C4-2B (cell line): ENCODE data around the gene DHX36.

Experiments
- H3K27ac ChIP-seq: fragments of 450-650 bp; 2 replicates; pipeline ENCODE4 v1.5.1; 2017
- ZFX ChIP-seq: fragments of 450-650 bp; IDR thresholded peaks from 2 replicates; pipeline ENCODE4 v1.6.1; 2017
- TF ChIP-seq, protein P1 (sequence below): fragments of 450-650 bp; conservative IDR thresholded peaks from 2 replicates; pipeline ENCODE4 v1.5.1; 2017; ENCODE audit warnings: mild to moderate bottlenecking

DHX36 gene

DNA sequence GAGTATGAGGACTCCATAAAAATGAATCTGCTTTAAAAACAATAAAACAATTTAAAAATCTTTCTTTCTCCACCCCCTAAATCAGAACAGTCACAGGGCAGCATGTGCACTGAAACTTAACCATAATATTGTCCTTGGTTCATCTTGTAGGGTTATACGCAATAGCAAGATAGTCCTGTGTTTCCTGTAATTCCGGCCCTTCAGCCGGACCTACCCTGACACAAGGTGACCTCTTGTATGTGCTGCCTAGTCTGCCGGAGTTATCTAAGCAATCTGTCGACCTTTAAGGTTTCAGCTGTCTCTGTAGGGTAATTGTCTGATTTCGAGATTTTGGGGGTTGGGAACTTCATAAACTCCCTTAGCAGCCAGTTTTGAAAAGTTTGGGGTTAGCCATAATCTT lies 99.9 kb downstream of the DHX36 start:
- TF ChIP-seq, protein P1, sequence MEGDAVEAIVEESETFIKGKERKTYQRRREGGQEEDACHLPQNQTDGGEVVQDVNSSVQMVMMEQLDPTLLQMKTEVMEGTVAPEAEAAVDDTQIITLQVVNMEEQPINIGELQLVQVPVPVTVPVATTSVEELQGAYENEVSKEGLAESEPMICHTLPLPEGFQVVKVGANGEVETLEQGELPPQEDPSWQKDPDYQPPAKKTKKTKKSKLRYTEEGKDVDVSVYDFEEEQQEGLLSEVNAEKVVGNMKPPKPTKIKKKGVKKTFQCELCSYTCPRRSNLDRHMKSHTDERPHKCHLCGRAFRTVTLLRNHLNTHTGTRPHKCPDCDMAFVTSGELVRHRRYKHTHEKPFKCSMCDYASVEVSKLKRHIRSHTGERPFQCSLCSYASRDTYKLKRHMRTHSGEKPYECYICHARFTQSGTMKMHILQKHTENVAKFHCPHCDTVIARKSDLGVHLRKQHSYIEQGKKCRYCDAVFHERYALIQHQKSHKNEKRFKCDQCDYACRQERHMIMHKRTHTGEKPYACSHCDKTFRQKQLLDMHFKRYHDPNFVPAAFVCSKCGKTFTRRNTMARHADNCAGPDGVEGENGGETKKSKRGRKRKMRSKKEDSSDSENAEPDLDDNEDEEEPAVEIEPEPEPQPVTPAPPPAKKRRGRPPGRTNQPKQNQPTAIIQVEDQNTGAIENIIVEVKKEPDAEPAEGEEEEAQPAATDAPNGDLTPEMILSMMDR, result no peak
- no peak for TF ChIP-seq ZFX
- H3K27ac ChIP-seq, result peak overlapping the region; percentile 73; the same call in 1 of the 2 replicates

GRCh38 chr3:154223519-154223918 lies 100.8 kb downstream of the DHX36 start:
- no peak overlapping the region for H3K27ac ChIP-seq
- TF ChIP-seq ZFX, result no peak
- TF ChIP-seq, protein P1, result no peak
